NCI-H2029 (cell line): ENCODE measurements around the gene NTF3.

Source experiments
- DNase-seq: peaks from one replicate; lab custom pipeline; 2025; lab: John Stamatoyannopoulos, UW

NTF3 gene

GRCh38 chr12:5487948-5488625, 56.2 kb downstream of the NTF3 start:
- DNase-seq, result no peak

- no peak for DNase-seq
Observed at GRCh38 chr12:5488626-5488955, 56.7 kb downstream of the NTF3 start.

- no peak for DNase-seq
Observed at GRCh38 chr12:5489017-5489416, 57.1 kb downstream of the NTF3 start.

GRCh38 chr12:5489760-5490406, 58.0 kb downstream of the NTF3 start:
- no peak for DNase-seq

GRCh38 chr12:5492562-5492961, 60.7 kb downstream of the NTF3 start:
- DNase-seq, result no peak

- DNase-seq, result no peak
Observed at GRCh38 chr12:5493018-5493417, 61.1 kb downstream of the NTF3 start.

- DNase-seq, result no peak
Observed at GRCh38 chr12:5494343-5494742, 62.4 kb downstream of the NTF3 start.

- DNase-seq, result no peak
Observed at GRCh38 chr12:5497329-5498053, 65.6 kb downstream of the NTF3 start.

- DNase-seq, result no peak
Observed at GRCh38 chr12:5498076-5498475, 66.2 kb downstream of the NTF3 start.

- no peak for DNase-seq
Observed at GRCh38 chr12:5498806-5499205, 66.9 kb downstream of the NTF3 start.

- DNase-seq, result no peak
Observed at GRCh38 chr12:5499566-5500330, 67.8 kb downstream of the NTF3 start.

GRCh38 chr12:5500331-5500659, 68.4 kb downstream of the NTF3 start:
- no peak for DNase-seq

GRCh38 chr12:5503774-5504173, 71.9 kb downstream of the NTF3 start:
- no peak for DNase-seq

- no peak for DNase-seq
Observed at GRCh38 chr12:5505116-5505515, 73.2 kb downstream of the NTF3 start.

GRCh38 chr12:5505751-5506150, 73.8 kb downstream of the NTF3 start:
- DNase-seq, result no peak

GRCh38 chr12:5506295-5506694, 74.4 kb downstream of the NTF3 start:
- DNase-seq, result no peak

- no peak for DNase-seq
Observed at GRCh38 chr12:5506821-5507231, 74.9 kb downstream of the NTF3 start.

- no peak for DNase-seq
Observed at GRCh38 chr12:5507401-5507935, 75.6 kb downstream of the NTF3 start.

- no peak for DNase-seq
Observed at GRCh38 chr12:5507944-5508343, 76.0 kb downstream of the NTF3 start.

- no peak for DNase-seq
Observed at GRCh38 chr12:5509102-5509501, 77.2 kb downstream of the NTF3 start.

- DNase-seq, result no peak
Observed at GRCh38 chr12:5509557-5509956, 77.6 kb downstream of the NTF3 start.

GRCh38 chr12:5510251-5510805, 78.4 kb downstream of the NTF3 start:
- no peak for DNase-seq
